Karpas-422 (cell line): ENCODE results near the gene GDF9. TPM values are rescaled to one million over a fixed set of nuclear protein-coding genes. Genes with fewer than 3 reads are reported as not detected.

Experiments
- small RNA-seq: library from RNA; depleted of rRNA; stranded (forward); fragments of <200 nt; gene quantifications from one replicate; pipeline ENCODE3, GENCODE V24; 2014
- total RNA-seq: library from RNA; depleted of rRNA; stranded (reverse); fragments of >200 nt; shearing (Covaris generic); gene quantifications from 2 replicates; pipeline ENCODE4 v1.2.3, GENCODE V29; 2014; ENCODE audit warnings: low replicate concordance; rRNA removed

The GDF9 gene
- total RNA-seq, 1 experiment from 2014 or later, result 1.2 TPM

Small RNAs within 50 kb of the gene (small RNA-seq; reads per million reads assigned to genes)
- not detected for gene RNA5SP192

Other genes starting within 250 kb of the GDF9 start
- gene IL13, start 208.3 kb downstream of the GDF9 start, total RNA-seq, result not detected in 2 replicates
- gene IL4, start 192.5 kb downstream of the GDF9 start, total RNA-seq, result not detected in 2 replicates
- 17.6 and 23.1 TPM in 2 replicates for gene KIF3A, start 128.9 kb downstream of the GDF9 start, total RNA-seq
- 0.15 TPM in 1 of 2 replicates, not detected in the other for gene CCNI2, start 119.0 kb downstream of the GDF9 start, total RNA-seq
- 4.1 and 7.0 TPM in 2 replicates for gene SEPTIN8, start 89.2 kb downstream of the GDF9 start, total RNA-seq
- not detected in 2 replicates for gene SOWAHA, start 53.2 kb downstream of the GDF9 start, total RNA-seq
- 1.6 and 1.8 TPM in 2 replicates for gene SHROOM1, start 35.8 kb downstream of the GDF9 start, total RNA-seq
- gene UQCRQ, start 173 bp upstream of the GDF9 start, total RNA-seq, result 179 and 182 TPM in 2 replicates
- 3.1 and 6.6 TPM in 2 replicates for gene LEAP2, start 7.2 kb upstream of the GDF9 start, total RNA-seq
- 20.1 and 34.0 TPM in 2 replicates for gene AFF4, start 97.2 kb upstream of the GDF9 start, total RNA-seq
- gene ZCCHC10, start 160.1 kb upstream of the GDF9 start, total RNA-seq, result 4.7 and 23.7 TPM in 2 replicates
- 72.2 and 122 TPM in 2 replicates for gene HSPA4, start 185.5 kb upstream of the GDF9 start, total RNA-seq